Activated T-helper 17 cell treated with anti-CD3 and anti-CD28 coated beads, Interleukin-2, amount 50 U/mL, for 72 hours (primary cell): ENCODE measurements around the gene PSME2. TPM values are rescaled to one million over a fixed set of nuclear protein-coding genes. Genes with fewer than 3 reads are reported as not detected.

ENCODE experiments used
- ATAC-seq: fragments of 150-1000 bp; cut with Tn5 transposase; replicated peaks from 2 replicates; pipeline ENCODE4 v1.10.0; 2021; ENCODE audit warnings: mild to moderate bottlenecking, moderate library complexity
- H3K27ac Mint-ChIP-seq: one replicate; pipeline ENCODE4 v1.8.0; 2022; ENCODE audit warnings: mixed read lengths
- H3K27me3 Mint-ChIP-seq: one replicate; pipeline ENCODE4 v1.8.0; 2022; ENCODE audit warnings: mixed read lengths
- H3K36me3 Mint-ChIP-seq: one replicate; pipeline ENCODE4 v1.8.0; 2022; ENCODE audit warnings: low read depth, mild to moderate bottlenecking, mixed read lengths
- H3K4me1 Mint-ChIP-seq: one replicate; pipeline ENCODE4 v1.8.0; 2022; ENCODE audit warnings: mixed read lengths
- H3K4me3 Mint-ChIP-seq: one replicate; pipeline ENCODE4 v1.8.0; 2022; ENCODE audit warnings: mild to moderate bottlenecking, mixed read lengths
- H3K9me3 Mint-ChIP-seq: one replicate; pipeline ENCODE4 v1.8.0; 2022; ENCODE audit warnings: mixed read lengths
- total RNA-seq, 2 donors: library from RNA; stranded (reverse); gene quantifications; one replicate each; pipeline ENCODE4 v1.2.3, GENCODE V29; 2022

PSME2 gene
- total RNA-seq, 2 donors from 2014 or later: 339 to 489 TPM

DNA sequence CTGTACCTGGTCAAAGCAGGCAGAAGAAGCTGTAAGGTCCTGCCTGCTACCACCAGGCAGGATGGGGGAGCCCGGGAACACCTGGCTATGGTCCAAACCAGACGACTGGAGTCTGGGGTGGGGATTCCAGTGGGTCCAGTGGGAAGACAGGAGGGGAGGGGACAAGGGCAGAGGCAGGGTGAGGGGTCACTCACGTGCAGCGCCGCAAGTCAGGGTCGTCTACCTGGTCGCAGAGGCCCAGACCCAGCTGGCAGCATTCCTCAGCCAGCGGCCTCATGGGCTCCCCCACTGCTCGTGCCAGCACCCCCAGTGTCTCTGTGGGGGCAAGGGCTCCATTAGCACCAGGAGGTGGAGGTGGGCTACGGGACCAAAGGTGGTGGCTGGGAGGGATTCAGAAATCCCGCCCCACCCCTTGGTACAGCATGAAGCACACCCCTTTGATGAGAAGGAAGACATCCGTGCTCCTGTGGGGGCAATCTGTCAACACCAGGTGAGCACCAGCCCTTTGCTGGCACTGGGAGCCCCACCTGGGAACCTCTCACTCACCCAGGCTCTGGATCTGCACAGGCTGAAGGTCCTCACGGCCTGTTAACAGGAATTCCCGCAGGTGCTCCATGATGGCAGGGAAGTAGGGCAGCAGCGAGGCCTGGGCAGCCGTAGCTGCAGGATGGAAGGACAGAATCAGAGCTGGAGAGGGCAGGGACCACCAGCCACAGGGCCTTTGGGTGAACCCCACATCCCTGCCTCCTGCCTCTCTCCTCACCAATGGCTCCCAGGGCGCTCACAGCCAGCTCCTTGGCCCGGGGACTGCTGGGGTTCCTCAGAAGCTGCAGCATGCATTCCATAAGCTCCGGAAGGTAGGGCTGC lies 37.9 kb upstream of the PSME2 start:
- ATAC-seq: no peak
- Mint-ChIP-seq H3K27me3 (no peaks in the 10 kb centered on the region), H3K9me3 (no peaks in the 10 kb centered on the region), H3K4me3 (no peak overlapping the region), H3K27ac (no peak overlapping the region), H3K4me1 (peaks cover 9% of the 10 kb centered on the region), H3K36me3 (peaks cover 66% of the 10 kb centered on the region)

DNA sequence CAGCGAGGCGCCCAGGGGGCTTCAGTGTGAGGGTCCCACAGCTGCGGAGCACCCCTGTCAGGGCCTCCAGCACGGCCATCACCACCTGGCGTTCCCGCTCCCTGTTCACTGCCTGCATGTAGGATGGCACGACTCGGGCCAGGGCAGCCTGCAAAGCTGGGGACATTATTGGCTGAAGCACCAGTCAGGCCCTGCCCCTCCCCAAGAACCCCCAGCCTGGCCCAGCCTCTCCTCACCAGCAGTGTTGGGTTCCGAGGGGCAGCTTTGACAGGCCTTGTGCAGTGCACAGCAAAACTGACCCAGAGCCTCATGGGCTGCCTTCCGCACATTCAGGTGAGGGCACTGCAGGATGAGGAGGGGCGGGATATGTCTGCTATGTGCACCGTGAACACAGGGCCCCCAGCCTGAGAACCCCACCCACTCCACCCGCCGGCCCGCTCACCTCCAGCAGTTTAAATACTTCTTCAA lies 36.6 kb upstream of the PSME2 start:
- H3K9me3 Mint-ChIP-seq: no peaks in the 10 kb centered on the region
- peaks cover 5% of the 10 kb centered on the region for H3K4me1 Mint-ChIP-seq
- no peak for ATAC-seq
- no peaks in the 10 kb centered on the region for H3K27me3 Mint-ChIP-seq
- H3K36me3 Mint-ChIP-seq: peaks cover 76% of the 10 kb centered on the region
- H3K4me3 Mint-ChIP-seq: no peak overlapping the region
- peak overlapping the region; percentile 41 for H3K27ac Mint-ChIP-seq

DNA sequence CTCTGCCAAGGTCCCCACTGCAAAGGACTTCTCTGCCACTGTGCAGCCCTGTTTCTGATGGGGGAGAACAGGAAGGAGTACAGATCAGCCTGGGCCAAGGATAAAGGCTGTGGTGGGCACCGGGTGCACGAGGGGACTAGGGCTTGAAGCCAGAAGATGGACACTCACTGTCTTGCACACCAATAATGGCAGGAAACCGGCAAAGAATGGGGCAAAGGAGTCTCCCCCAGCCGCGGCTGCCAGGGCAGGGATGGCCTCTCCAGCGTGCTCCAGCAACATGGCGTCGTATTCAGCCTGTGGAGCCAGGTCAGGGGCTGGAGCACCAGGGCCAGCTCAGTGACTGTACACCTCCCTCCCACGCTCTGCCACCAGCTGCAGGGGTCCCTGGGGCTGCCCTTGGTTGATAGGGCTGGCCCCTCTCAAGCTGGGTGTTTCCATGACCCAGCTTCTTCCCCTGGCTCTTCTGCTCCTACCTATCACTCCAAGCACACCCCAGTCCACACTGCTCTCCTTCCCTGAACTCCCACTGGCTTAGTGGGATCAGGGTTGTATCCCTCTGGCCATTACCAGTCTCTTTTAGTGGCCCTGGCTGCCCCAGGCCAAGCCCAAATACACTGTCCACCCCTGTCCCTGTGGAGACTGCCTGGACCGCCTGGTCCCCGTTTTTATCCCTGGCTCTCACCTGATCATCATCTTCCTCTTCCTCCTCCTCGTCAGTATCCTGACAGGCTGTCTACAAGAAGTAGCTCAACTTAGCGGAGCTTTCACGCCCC lies 35.9 kb upstream of the PSME2 start:
- Mint-ChIP-seq H3K4me3 (no peak overlapping the region), H3K9me3 (no peaks in the 10 kb centered on the region), H3K4me1 (peaks cover 4% of the 10 kb centered on the region), H3K27ac (no peak overlapping the region), H3K27me3 (no peaks in the 10 kb centered on the region), H3K36me3 (peaks cover 82% of the 10 kb centered on the region)
- ATAC-seq: no peak

DNA sequence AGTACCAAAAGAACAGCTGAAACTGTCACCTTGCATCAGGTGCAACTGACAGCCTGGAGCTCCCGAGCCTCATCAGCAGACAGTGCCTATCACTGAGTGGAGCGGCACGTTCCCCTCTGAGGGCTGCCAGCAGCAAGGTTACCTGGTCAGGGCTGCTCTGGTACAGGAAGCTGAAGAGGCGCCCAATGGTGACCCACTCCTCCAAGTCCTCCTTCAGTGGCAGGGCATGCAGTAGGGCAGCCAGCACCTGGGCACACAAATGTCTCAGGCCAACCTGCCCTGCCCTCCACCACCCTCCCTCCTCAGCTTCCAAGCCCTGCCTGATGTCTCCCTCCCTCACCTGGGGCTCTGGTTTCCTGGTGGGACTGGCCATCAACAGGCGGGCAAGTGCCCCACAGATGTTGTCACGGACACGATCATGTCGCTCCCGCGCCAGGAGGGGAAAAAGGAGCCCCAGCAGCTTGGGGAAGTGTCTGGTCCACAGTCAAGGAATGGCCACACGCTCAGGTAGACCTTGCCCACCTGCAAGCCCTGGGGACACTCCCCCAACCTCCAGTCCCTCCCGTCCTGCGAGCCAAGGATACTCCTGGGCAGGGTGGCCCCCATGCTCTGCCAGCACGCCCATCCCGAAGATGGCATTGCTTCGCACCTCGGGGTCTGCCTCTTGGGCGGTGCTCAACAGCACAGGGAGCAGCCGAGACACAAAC lies 35.1 kb upstream of the PSME2 start:
- Mint-ChIP-seq H3K36me3 (peaks cover 85% of the 10 kb centered on the region), H3K4me1 (no peaks in the 10 kb centered on the region), H3K9me3 (no peaks in the 10 kb centered on the region), H3K27ac (no peak overlapping the region), H3K4me3 (no peak overlapping the region), H3K27me3 (no peaks in the 10 kb centered on the region)
- ATAC-seq: peak; percentile 8

DNA sequence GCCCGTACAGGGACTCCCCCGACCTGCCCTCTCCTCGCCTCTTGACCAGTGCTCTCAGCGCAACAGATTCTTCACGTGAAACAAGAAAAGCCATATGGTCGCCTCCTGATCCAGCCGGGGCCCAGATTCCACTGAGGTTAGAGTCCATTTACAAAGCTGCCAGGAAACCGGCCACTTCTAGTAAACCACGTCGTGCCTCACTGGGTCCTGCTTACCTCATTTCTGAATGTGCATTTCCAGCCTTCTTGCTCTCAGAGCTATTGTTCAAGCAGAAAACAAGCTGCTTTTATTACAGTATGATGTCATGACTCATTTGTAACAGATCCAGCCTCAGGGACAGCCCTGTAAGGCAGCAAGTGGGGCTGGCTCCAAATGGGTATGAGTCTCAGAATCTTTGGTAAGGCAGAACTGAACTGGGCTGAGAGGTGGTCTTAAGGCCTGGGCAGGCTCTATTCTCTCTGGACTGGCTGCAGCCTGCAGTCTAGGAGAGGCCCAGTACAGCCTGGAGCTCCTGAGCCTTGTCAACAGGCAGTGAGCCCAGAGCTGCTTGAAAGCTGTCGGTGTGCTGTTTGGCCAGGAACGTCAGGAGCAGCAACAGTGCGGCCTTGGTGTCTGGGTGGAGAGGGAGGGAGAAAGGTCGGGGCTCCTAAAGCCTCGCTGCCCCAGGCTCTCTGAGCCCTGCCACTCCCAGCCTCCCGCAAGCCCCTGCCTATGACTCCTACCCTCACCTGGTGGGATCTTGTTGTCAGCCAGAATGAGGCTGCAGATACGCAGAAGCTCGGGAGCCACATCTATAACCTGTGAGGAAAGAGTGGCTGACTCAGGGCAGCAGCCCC lies 33.8 kb upstream of the PSME2 start:
- Mint-ChIP-seq H3K27me3 (no peaks in the 10 kb centered on the region), H3K36me3 (peaks cover 85% of the 10 kb centered on the region), H3K4me3 (no peak overlapping the region), H3K9me3 (no peaks in the 10 kb centered on the region), H3K27ac (peak overlapping the region; percentile 5), H3K4me1 (no peaks in the 10 kb centered on the region)
- no peak for ATAC-seq

DNA sequence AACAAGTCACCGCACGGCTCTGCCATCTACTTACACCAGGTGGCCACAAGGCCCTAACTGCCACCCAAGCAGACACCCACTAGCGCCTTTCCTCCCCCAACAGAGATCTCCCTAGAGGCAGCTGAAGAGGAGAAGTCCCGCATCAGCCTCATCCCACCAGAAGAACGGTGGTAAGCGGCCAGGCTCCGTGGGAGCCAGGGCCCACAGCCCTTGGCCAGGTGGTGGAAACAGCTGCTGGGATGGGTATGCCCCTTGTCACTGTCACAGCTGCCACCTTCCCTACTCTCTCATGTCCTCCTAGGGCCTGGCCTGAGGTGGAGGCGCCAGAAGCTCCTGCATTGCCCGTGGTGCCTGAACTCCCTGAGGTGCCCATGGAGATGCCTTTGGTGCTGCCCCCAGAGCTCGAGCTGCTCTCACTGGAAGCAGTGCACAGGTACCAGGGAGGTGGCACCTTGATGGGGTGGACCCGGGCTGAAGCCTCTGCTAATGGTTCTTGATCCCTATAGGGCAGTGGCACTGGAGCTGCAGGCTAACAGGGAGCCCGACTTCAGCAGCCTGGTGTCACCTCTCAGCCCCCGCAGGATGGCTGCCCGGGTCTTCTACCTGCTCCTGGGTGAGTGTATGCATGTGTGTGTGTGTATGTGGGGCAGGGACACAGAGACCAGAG lies 33.0 kb upstream of the PSME2 start:
- Mint-ChIP-seq H3K4me3 (no peak overlapping the region), H3K9me3 (no peaks in the 10 kb centered on the region), H3K27ac (peak overlapping the region; percentile 5), H3K4me1 (no peaks in the 10 kb centered on the region), H3K36me3 (peaks cover 86% of the 10 kb centered on the region), H3K27me3 (no peaks in the 10 kb centered on the region)
- no peak for ATAC-seq

DNA sequence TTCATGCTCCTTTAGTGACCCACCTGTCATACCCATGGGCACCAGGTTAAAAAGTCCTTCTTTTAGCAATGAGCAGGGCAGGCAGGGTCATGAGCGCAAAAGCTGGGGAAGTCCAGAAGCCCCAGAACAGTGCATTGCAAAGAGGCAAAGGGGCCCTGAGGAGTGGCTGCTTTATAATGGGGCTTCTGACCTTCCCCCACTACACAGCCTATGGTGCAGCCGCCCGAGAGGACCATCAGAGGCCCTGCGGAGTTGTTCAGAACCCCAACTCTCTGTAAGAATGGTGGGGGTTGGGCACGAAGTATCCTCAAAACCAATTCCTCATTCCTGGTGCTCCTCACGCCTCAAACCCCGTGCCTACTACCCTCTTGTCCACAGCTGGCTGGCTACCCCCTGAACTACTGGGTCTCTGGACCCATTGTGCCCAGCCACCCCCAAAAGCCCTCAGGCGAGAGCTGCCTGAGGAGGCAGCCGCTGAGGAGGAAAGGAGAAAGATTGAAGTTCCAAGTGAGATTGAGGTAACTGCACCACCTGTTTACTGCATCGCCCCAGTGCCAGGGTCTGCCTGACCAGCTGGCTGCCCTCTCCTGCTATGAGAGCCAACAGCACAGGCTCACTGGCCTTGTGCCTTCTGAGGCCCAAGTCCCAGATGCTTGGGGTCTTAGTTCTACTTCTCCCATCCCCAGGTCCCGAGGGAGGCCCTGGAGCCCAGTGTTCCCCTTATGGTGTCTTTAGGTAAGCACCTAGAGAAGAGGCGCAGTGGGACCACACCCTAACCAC lies 32.2 kb upstream of the PSME2 start:
- Mint-ChIP-seq H3K27me3 (no peaks in the 10 kb centered on the region), H3K4me3 (no peak overlapping the region), H3K9me3 (no peaks in the 10 kb centered on the region), H3K36me3 (peaks cover 90% of the 10 kb centered on the region), H3K4me1 (no peaks in the 10 kb centered on the region), H3K27ac (peak overlapping the region; percentile 5)
- ATAC-seq: no peak

DNA sequence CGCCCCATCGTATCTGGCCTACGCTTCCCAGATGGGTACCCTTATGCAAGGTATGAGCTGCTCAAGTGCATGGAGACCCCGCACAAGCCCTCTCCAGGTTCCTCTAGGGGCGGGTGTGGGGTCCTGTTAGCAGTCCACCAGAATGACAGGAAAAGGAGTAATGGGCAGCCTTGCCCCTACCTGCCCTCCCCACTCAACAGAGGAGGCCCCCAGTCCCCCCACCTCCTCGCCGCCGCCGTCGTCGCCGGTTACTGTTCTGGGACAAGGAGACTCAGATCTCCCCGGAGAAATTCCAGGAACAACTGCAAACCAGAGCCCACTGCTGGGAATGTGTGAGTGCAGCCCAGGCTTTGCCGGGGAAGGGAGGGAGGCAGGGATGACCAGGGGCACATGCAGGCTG lies 31.5 kb upstream of the PSME2 start:
- H3K4me1 Mint-ChIP-seq: no peaks in the 10 kb centered on the region
- H3K27me3 Mint-ChIP-seq: no peaks in the 10 kb centered on the region
- H3K4me3 Mint-ChIP-seq: no peak overlapping the region
- no peak for ATAC-seq
- peaks cover 90% of the 10 kb centered on the region for H3K36me3 Mint-ChIP-seq
- H3K27ac Mint-ChIP-seq: no peak overlapping the region
- no peaks in the 10 kb centered on the region for H3K9me3 Mint-ChIP-seq

DNA sequence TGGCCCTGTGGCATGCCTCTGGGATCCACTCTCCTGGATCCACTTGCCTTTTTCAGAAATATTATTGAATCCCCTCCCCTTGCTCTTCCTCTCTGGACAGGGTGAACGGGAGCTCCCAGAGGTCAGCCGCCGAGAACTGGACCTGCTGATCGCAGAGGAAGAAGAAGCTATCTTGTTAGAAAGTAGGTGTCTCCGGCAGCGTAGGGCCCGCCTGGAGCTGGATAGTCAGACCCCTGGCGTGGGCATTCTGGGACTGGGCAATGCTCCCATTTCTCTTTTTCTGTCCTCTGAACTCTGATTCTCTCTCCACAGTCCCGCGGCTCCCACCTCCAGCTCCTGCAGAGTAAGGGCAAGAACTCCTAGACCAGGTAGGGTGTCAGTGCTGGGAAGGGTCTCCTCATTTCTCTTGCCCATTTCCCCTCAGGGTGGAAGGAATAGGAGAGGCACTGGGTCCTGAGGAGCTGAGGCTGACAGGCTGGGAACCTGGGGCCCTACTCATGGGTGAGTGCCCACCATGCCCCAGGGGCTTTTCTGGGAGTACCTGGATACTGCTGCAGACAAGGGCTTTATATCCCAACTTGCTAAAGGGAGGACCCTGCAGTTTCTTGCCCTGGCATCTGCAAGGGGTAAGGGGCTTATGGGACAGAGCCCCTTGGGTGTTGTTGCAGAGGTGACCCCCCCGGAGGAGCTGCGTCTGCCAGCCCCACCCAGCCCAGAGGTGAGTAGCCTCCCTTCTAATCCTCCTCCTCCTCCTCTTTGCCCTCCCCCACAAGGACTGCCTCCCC lies 30.8 kb upstream of the PSME2 start:
- ATAC-seq: no peak
- peak overlapping the region; percentile 59 for H3K27ac Mint-ChIP-seq
- peaks cover 87% of the 10 kb centered on the region for H3K36me3 Mint-ChIP-seq
- H3K27me3 Mint-ChIP-seq: no peaks in the 10 kb centered on the region
- no peaks in the 10 kb centered on the region for H3K9me3 Mint-ChIP-seq
- H3K4me1 Mint-ChIP-seq: no peaks in the 10 kb centered on the region
- H3K4me3 Mint-ChIP-seq: no peak overlapping the region

DNA sequence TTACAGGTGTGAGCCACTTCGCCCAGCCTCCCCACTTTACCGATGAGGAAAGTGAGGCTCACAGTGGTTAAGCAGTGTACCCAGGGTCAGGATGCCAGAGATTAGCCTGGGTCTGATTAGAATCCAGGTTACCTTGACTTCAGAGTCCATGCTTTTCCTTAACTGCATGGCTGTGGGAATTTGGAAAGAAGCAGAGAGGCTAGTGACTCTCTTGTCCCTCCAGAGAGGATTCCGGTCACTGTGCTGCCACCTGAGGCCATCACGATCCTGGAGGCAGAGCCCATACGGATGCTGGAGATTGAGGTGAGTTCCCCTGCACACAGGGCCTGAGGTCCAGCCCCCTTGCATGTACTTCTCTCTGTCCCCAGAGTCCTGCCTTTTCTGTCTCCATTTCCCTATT lies 30.2 kb upstream of the PSME2 start:
- Mint-ChIP-seq H3K27me3 (no peaks in the 10 kb centered on the region), H3K4me3 (no peak overlapping the region), H3K36me3 (peaks cover 88% of the 10 kb centered on the region), H3K27ac (peak overlapping the region; percentile 59), H3K4me1 (no peaks in the 10 kb centered on the region), H3K9me3 (no peaks in the 10 kb centered on the region)
- ATAC-seq: no peak

DNA sequence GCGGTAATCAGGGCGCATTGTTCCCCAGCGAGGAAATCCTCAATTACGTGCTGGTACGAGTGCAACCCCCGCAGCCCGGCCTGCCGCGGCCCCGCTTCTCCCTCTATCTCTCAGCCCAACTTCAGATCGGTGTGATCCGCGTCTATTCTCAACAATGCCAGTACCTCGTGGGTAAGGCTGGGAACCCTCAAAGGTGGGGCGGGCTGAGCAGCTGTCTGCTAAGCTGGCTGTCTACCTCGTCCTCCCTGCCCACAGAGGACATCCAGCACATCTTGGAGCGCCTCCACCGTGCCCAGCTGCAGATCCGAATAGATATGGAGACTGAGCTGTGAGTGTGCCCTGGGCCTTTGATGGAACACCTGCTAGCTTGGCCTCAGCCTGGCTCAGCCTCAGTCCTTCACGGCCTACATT lies 26.5 kb upstream of the PSME2 start:
- Mint-ChIP-seq H3K4me1 (peaks cover 6% of the 10 kb centered on the region), H3K9me3 (no peaks in the 10 kb centered on the region), H3K4me3 (peak overlapping the region; percentile 25), H3K27me3 (no peaks in the 10 kb centered on the region), H3K36me3 (peaks cover 84% of the 10 kb centered on the region), H3K27ac (peak overlapping the region; percentile 25)
- no peak for ATAC-seq

DNA sequence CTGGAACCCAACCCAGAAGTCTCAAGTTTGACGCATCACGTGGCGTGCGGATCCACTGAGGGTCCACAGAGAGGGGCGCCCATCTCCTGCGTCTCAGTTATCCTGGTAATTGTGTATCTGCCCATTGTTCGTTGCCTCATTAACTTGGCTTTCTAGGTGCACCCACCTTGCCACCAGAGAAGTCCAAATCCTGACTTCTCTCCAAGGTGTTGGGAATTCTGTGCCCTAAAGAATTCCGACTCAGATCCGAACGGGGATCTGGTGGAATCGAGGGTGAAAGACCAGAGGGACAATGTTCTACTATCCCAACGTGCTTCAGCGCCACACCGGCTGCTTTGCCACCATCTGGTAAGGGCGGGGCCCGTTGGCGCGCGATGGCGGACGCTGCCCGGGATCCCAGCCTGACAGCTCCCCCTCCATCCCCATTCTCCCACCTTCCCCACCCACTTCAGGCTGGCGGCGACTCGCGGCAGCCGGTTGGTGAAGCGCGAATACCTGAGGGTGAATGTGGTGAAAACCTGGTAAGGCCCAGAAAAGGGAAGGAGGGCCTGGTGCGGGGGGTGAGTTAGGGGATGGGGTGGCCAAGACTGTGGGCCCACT lies 26.0 kb upstream of the PSME2 start:
- H3K27ac Mint-ChIP-seq: no peak overlapping the region
- peaks cover 9% of the 10 kb centered on the region for H3K4me1 Mint-ChIP-seq
- peak overlapping the region; percentile 74 for H3K4me3 Mint-ChIP-seq
- no peaks in the 10 kb centered on the region for H3K27me3 Mint-ChIP-seq
- ATAC-seq: no peak
- H3K36me3 Mint-ChIP-seq: peaks cover 84% of the 10 kb centered on the region
- H3K9me3 Mint-ChIP-seq: no peaks in the 10 kb centered on the region
